DMS153 treated with DMSO at 0.1 percent for 48 hours (cell line): ENCODE results near the gene ZMYND19.
"Not testable (repeated sequence)": the region's sequence is repeated elsewhere in the genome, so short reads cannot be mapped to it uniquely, and the experiment has no call there.

Experiments
- DNase-seq: peaks from one replicate; lab custom pipeline; 2025; ENCODE audit not compliant: unreplicated experiment; lab: John Stamatoyannopoulos, UW

Gene ZMYND19

GRCh38 chr9:137589441-137590122 lies 730 bp downstream of the ZMYND19 start:
- no peak for DNase-seq

GRCh38 chr9:137588891-137589290 lies 1.4 kb downstream of the ZMYND19 start:
- DNase-seq, result no peak

- DNase-seq, result no peak
These were observed 2.0 kb downstream of the ZMYND19 start for GRCh38 chr9:137588311-137588710.

GRCh38 chr9:137586854-137587253 lies 3.5 kb downstream of the ZMYND19 start:
- DNase-seq, result no peak

- DNase-seq, result no peak
These were observed 6.4 kb downstream of the ZMYND19 start for GRCh38 chr9:137583957-137584356.

GRCh38 chr9:137583347-137583746 lies 7.0 kb downstream of the ZMYND19 start:
- no peak for DNase-seq

GRCh38 chr9:137582286-137582860 lies 7.9 kb downstream of the ZMYND19 start:
- no peak for DNase-seq

GRCh38 chr9:137581361-137582285 lies 8.7 kb downstream of the ZMYND19 start:
- no peak for DNase-seq

GRCh38 chr9:137580954-137581322 lies 9.4 kb downstream of the ZMYND19 start:
- no peak for DNase-seq

- no peak for DNase-seq
These were observed 9.9 kb downstream of the ZMYND19 start for GRCh38 chr9:137580209-137580953.

- DNase-seq, result no peak
These were observed 11.1 kb downstream of the ZMYND19 start for GRCh38 chr9:137579259-137579604.

GRCh38 chr9:137578518-137579258 lies 11.6 kb downstream of the ZMYND19 start, which contains the start of gene DPH7:
Gene DPH7, minus strand, starts transcription at chr9:137578925. Its CDS starts 148 bp downstream, at chr9:137578777.
- peak; percentile 78 for DNase-seq

- DNase-seq, result no peak
These were observed 14.4 kb downstream of the ZMYND19 start for GRCh38 chr9:137575716-137576411.

- no peak for DNase-seq
These were observed 15.0 kb downstream of the ZMYND19 start for GRCh38 chr9:137575364-137575715.

- DNase-seq, result no peak
These were observed 16.1 kb downstream of the ZMYND19 start for GRCh38 chr9:137574192-137574591.

GRCh38 chr9:137570566-137570965 lies 19.7 kb downstream of the ZMYND19 start:
- no peak for DNase-seq

- DNase-seq, result no peak
These were observed 20.6 kb downstream of the ZMYND19 start for GRCh38 chr9:137569609-137570203.

- not testable (repeated sequence) for DNase-seq
These were observed 21.9 kb downstream of the ZMYND19 start for GRCh38 chr9:137568445-137568844.

- DNase-seq, result no peak
These were observed 25.4 kb downstream of the ZMYND19 start for GRCh38 chr9:137564817-137565411.
